GM12891 (cell line): ENCODE measurements around the gene PEX11A.

Experiments used
- POLR2A ChIP-seq: IDR thresholded peaks from 2 replicates; pipeline ENCODE4 v1.6.1; 2011; ENCODE audit warnings: low read depth, low read length, control low read depth
- POU2F2 ChIP-seq: IDR thresholded peaks from 2 replicates; pipeline ENCODE4 v1.6.1; 2011; ENCODE audit warnings: low read depth, mild to moderate bottlenecking, control low read depth, low read length, moderate library complexity

GRCh38 chr15:89681146-89681545 lies 9.4 kb downstream of the PEX11A start:
- TF ChIP-seq POU2F2: no peak
- TF ChIP-seq POLR2A: no peak
